Loucy (cell line): ENCODE results near the gene FGF22.
A peak's percentile ranks its signal among the peaks of the same experiment; 100 is the strongest.
"Not testable (repeated sequence)": the region's sequence is repeated elsewhere in the genome, so short reads cannot be mapped to it uniquely, and the experiment has no call there.

Experiments used
- H2AFZ ChIP-seq: fragments of 200-600 bp; sonication (generic); 2 replicates; pipeline ENCODE4 v1.6.0; 2016; ENCODE audit warnings: antibody characterized with exemption, mild to moderate bottlenecking, low read length, moderate library complexity
- H3F3A ChIP-seq: fragments of 200-600 bp; 2 replicates; pipeline ENCODE4 v1.6.0; 2016; ENCODE audit warnings: antibody characterized with exemption, low read depth, mild to moderate bottlenecking
- H3K27me3 ChIP-seq: fragments of 200-600 bp; sonication (generic); 2 replicates; pipeline ENCODE4 v1.6.1; 2014; ENCODE audit warnings: low read length, mild to moderate bottlenecking; ENCODE audit not compliant: insufficient read depth, poor library complexity, severe bottlenecking
- H3K36me3 ChIP-seq: fragments of 200-600 bp; sonication (generic); 2 replicates; pipeline ENCODE4 v1.6.1; 2016; ENCODE audit warnings: low read length; ENCODE audit not compliant: insufficient read depth
- H3K4me1 ChIP-seq: fragments of 200-600 bp; sonication (generic); 2 replicates; pipeline ENCODE4 v1.5.1; 2014; ENCODE audit warnings: low read length, mild to moderate bottlenecking; ENCODE audit not compliant: insufficient read depth, poor library complexity, severe bottlenecking
- H3K4me2 ChIP-seq: fragments of 200-600 bp; sonication (generic); 2 replicates; pipeline ENCODE4 v1.6.0; 2014; ENCODE audit warnings: antibody characterized with exemption, low read length, low read depth, mild to moderate bottlenecking; ENCODE audit not compliant: poor library complexity, severe bottlenecking
- H3K4me3 ChIP-seq: fragments of 200-600 bp; sonication (generic); 2 replicates; pipeline ENCODE4 v1.5.1; 2014; ENCODE audit warnings: low read length, mild to moderate bottlenecking, mixed read lengths; ENCODE audit not compliant: poor library complexity, severe bottlenecking
- H3K79me2 ChIP-seq: fragments of 200-600 bp; sonication (generic); 2 replicates; pipeline ENCODE4 v1.6.1; 2014; ENCODE audit warnings: low read length; ENCODE audit not compliant: insufficient read depth
- H3K9ac ChIP-seq: fragments of 200-600 bp; sonication (generic); 2 replicates; pipeline ENCODE4 v1.6.0; 2014; ENCODE audit warnings: mild to moderate bottlenecking, low read depth, low read length, moderate library complexity; ENCODE audit not compliant: poor library complexity, severe bottlenecking
- H3K9me2 ChIP-seq: fragments of 200-600 bp; sonication (generic); replicated peaks from 2 replicates; pipeline ENCODE4 v1.6.1; 2016; ENCODE audit warnings: low read depth, low read length, mixed read lengths
- H3K9me3 ChIP-seq: fragments of 200-600 bp; sonication (generic); 2 replicates; pipeline ENCODE4 v1.6.1; 2014; ENCODE audit warnings: mild to moderate bottlenecking, antibody characterized with exemption, low read length, low read depth; ENCODE audit not compliant: insufficient read depth
- H4K20me1 ChIP-seq: fragments of 200-600 bp; sonication (generic); 2 replicates; pipeline ENCODE4 v1.6.0; 2014; ENCODE audit warnings: antibody characterized with exemption, low read length, mild to moderate bottlenecking; ENCODE audit not compliant: insufficient read depth, poor library complexity, severe bottlenecking
- EZH2phosphoT487 ChIP-seq: fragments of 200-600 bp; IDR thresholded peaks from 2 replicates; pipeline ENCODE4 v1.6.1; 2018; ENCODE audit warnings: antibody characterized with exemption, mild to moderate bottlenecking, moderate library complexity, borderline replicate concordance
- TF ChIP-seq, protein P1 (sequence below): fragments of 200-600 bp; sonication (generic); conservative IDR thresholded peaks from 2 replicates; pipeline ENCODE4 v1.5.1; 2014; ENCODE audit warnings: mild to moderate bottlenecking, antibody characterized with exemption, low read length

FGF22 gene

DNA sequence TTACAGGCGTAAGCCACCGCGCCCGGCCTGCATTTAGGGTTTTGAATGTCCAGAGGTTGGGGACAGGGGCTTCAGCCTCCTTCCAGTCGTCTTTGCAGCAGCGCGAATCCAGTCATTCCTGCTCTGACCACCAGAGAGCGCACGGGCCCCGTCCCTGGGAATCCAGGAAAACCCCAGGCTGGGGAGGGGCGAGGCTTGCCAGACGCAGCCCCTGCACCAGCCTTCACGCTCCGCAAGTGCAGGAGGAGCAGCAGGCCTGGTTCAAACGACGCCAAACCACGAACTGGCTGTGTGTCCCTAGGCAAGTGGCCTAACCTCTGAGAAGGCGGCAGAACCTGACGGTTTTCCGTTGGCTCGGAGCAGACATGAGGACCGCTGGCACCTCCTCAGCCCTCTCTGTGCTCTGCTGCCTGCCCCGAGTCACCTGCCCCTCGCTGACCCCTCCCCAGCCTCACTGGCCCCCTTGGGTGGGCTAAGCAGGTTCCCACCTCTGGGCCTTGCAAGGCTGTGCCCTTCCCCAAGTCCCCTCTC is 25.3 kb downstream of the FGF22 start:
- no peak overlapping the region for H3K9ac ChIP-seq
- H3K9me2 ChIP-seq, result no peaks in the 10 kb centered on the region
- H3K4me3 ChIP-seq, result no peak overlapping the region
- H4K20me1 ChIP-seq, result peaks cover 29% of the 10 kb centered on the region
- no peaks in the 10 kb centered on the region for H3K9me3 ChIP-seq
- no peaks in the 10 kb centered on the region for H3K36me3 ChIP-seq
- H3K27me3 ChIP-seq, result peaks cover 7% of the 10 kb centered on the region
- peak overlapping the region; percentile 10 for H3K4me2 ChIP-seq
- no peak overlapping the region for H2AFZ ChIP-seq
- TF ChIP-seq EZH2phosphoT487, result no peak
- TF ChIP-seq, protein P1, sequence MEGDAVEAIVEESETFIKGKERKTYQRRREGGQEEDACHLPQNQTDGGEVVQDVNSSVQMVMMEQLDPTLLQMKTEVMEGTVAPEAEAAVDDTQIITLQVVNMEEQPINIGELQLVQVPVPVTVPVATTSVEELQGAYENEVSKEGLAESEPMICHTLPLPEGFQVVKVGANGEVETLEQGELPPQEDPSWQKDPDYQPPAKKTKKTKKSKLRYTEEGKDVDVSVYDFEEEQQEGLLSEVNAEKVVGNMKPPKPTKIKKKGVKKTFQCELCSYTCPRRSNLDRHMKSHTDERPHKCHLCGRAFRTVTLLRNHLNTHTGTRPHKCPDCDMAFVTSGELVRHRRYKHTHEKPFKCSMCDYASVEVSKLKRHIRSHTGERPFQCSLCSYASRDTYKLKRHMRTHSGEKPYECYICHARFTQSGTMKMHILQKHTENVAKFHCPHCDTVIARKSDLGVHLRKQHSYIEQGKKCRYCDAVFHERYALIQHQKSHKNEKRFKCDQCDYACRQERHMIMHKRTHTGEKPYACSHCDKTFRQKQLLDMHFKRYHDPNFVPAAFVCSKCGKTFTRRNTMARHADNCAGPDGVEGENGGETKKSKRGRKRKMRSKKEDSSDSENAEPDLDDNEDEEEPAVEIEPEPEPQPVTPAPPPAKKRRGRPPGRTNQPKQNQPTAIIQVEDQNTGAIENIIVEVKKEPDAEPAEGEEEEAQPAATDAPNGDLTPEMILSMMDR, result peak; percentile 83
- H3F3A ChIP-seq, result no peaks in the 10 kb centered on the region
- H3K79me2 ChIP-seq, result peaks cover 30% of the 10 kb centered on the region
- peaks cover 23% of the 10 kb centered on the region for H3K4me1 ChIP-seq

GRCh38 chr19:666985-667573 is 27.4 kb downstream of the FGF22 start:
- H3K9me2 ChIP-seq, H3K9ac ChIP-seq, H3K9me3 ChIP-seq, H2AFZ ChIP-seq, H3K4me1 ChIP-seq, H3K79me2 ChIP-seq, H3K4me3 ChIP-seq, H3K27me3 ChIP-seq, H3F3A ChIP-seq, H4K20me1 ChIP-seq, H3K4me2 ChIP-seq, H3K36me3 ChIP-seq: not testable (repeated sequence)

GRCh38 chr19:668675-669434 is 29.2 kb downstream of the FGF22 start:
- not testable (repeated sequence) for H3K4me2 ChIP-seq, H3K79me2 ChIP-seq, H3K36me3 ChIP-seq, H3K4me1 ChIP-seq, H4K20me1 ChIP-seq, H3F3A ChIP-seq, H3K9ac ChIP-seq, H3K9me3 ChIP-seq, H3K9me2 ChIP-seq, H3K27me3 ChIP-seq, H3K4me3 ChIP-seq, H2AFZ ChIP-seq

DNA sequence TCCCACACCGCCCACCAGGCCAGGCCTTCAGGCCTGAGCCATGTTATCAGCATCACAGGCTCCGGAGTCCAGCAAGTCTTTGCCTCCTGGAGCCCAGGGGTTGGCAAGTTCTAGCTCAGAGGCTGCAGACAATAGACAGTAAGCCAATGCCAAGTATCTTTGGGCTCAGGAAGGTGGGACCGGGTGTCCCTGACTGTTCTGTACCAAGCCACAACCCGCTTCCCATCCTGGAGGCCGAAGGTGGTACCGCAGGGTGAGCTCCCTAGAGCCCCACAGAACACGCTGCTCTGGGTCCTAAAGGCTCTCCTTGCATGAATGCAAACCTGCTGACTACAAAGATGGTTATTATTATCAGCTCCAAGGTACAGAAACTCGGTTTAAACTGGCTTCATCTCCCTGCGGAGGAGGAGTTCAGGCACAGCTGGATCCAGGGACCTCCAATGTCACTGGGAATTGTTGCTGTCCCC is 31.0 kb downstream of the FGF22 start:
- Histone ChIP-seq H3K9ac (no peak overlapping the region), H3K9me3 (no peaks in the 10 kb centered on the region), H2AFZ (no peak overlapping the region), H3K4me1 (no peaks in the 10 kb centered on the region), H3K79me2 (no peaks in the 10 kb centered on the region), H4K20me1 (no peaks in the 10 kb centered on the region), H3F3A (no peaks in the 10 kb centered on the region), H3K4me2 (no peak overlapping the region), H3K4me3 (no peak overlapping the region), H3K9me2 (no peaks in the 10 kb centered on the region), H3K27me3 (no peaks in the 10 kb centered on the region), H3K36me3 (no peaks in the 10 kb centered on the region)
- TF ChIP-seq, protein P1, result no peak
- TF ChIP-seq EZH2phosphoT487, result no peak
